Spleen (tissue), 7 donors: Measurements from ENCODE around the gene ZNF92.

Experiments
- CTCF ChIP-seq, 11 experiments: fragments of 200-600 bp in 7 of 11; fragments of 450-650 bp in 4 of 11; sonication (generic) in 4 of 11; IDR thresholded peaks in 8 of 11; conservative IDR thresholded peaks in 3 of 11; 1 replicate in 7 of 11; 2 replicates in 4 of 11; pipeline versions ENCODE4 v1.4.0 to v1.8.0; 2016 to 2021; ENCODE audit warnings: antibody characterized with exemption in 11 of 11, inconsistent platforms in 4 of 11, mild to moderate bottlenecking in 1 of 11
- POLR2A ChIP-seq, 3 donors: fragments of 450-650 bp; IDR thresholded peaks; one replicate each; pipeline ENCODE4 v1.5.1; 2017; ENCODE audit warnings: antibody characterized with exemption in 3 of 3, mild to moderate bottlenecking in 1 of 3
- POLR2AphosphoS5 ChIP-seq, 3 donors: sonication (generic); formaldehyde crosslinking; IDR thresholded peaks; one replicate each; pipeline ENCODE4 v1.5.1; 2017; ENCODE audit warnings: antibody characterized with exemption in 3 of 3
- donor health status: DM: no; HTN: no; CAD: no; lungs with moderate emphysema.
- donor health status: DM: no; HTN: no; CAD: no.
- donor health status: DM: no; HTN: no; CAD: no.

GRCh38 chr7:65342723-65343629, 30.7 kb upstream of the ZNF92 start:
- TF ChIP-seq CTCF (IDR thresholded peaks at IDR 0.05 in 8 of 11, conservative IDR thresholded peaks at IDR 0.05 in 3 of 11) (no peak), POLR2AphosphoS5 (IDR thresholded peaks at IDR 0.05) (no peak), POLR2A (IDR thresholded peaks at IDR 0.05) (no peak)
